C4-2B (cell line): ENCODE data around the gene SYCE1.
"Not testable (repeated sequence)": the region's sequence is repeated elsewhere in the genome, so short reads cannot be mapped to it uniquely, and the experiment has no call there.

Source experiments
- H3K27ac ChIP-seq: fragments of 450-650 bp; 2 replicates; pipeline ENCODE4 v1.5.1; 2017
- CTCF ChIP-seq: fragments of 450-650 bp; conservative IDR thresholded peaks from 2 replicates; pipeline ENCODE4 v1.5.1; 2017; ENCODE audit warnings: mild to moderate bottlenecking
- ZFX ChIP-seq: fragments of 450-650 bp; IDR thresholded peaks from 2 replicates; pipeline ENCODE4 v1.6.1; 2017

The SYCE1 gene

GRCh38 chr10:133567119-133567518 is 1.7 kb upstream of the SYCE1 start:
- no peak overlapping the region for H3K27ac ChIP-seq
- no peak for TF ChIP-seq CTCF
- TF ChIP-seq ZFX, result no peak

- TF ChIP-seq ZFX (no peak), CTCF (no peak)
Measured at GRCh38 chr10:133564816-133565215, 567 bp downstream of the SYCE1 start.

GRCh38 chr10:133559216-133559615 is 6.2 kb downstream of the SYCE1 start:
- no peak overlapping the region for H3K27ac ChIP-seq
- TF ChIP-seq CTCF (no peak), ZFX (no peak)

More at GRCh38 chr10:133564816-133565215, 567 bp downstream of the SYCE1 start:
- no peak overlapping the region for H3K27ac ChIP-seq

GRCh38 chr10:133557381-133557780 is 8.0 kb downstream of the SYCE1 start:
- no peak overlapping the region for H3K27ac ChIP-seq
- TF ChIP-seq ZFX (no peak), CTCF (no peak)

- no peak for TF ChIP-seq ZFX
- H3K27ac ChIP-seq, result no peak overlapping the region
Measured at GRCh38 chr10:133555521-133555920, 9.9 kb downstream of the SYCE1 start.

- no peak for TF ChIP-seq CTCF
- TF ChIP-seq ZFX, result no peak
- H3K27ac ChIP-seq, result no peak overlapping the region
Measured at GRCh38 chr10:133554600-133554999, 10.8 kb downstream of the SYCE1 start.

GRCh38 chr10:133544506-133544905 is 20.9 kb downstream of the SYCE1 start:
- H3K27ac ChIP-seq, result no peak overlapping the region
- no peak for TF ChIP-seq CTCF
- no peak for TF ChIP-seq ZFX

GRCh38 chr10:133541441-133541975 is 23.9 kb downstream of the SYCE1 start:
- not testable (repeated sequence) for H3K27ac ChIP-seq
